Neutrophil (primary cell): ENCODE data around the gene EFNA5.

Source experiments
- H3K27ac ChIP-seq: fragments of 200-600 bp; sonication (generic); 2 replicates; pipeline ENCODE4 v1.5.1; 2016; ENCODE audit warnings: mild to moderate bottlenecking, moderate library complexity
- H3K27me3 ChIP-seq: fragments of 200-600 bp; sonication (generic); 2 replicates; pipeline ENCODE4 v1.6.0; 2016; ENCODE audit warnings: mild to moderate bottlenecking
- H3K36me3 ChIP-seq: fragments of 200-600 bp; sonication (generic); 2 replicates; pipeline ENCODE4 v1.5.1; 2017
- H3K4me1 ChIP-seq, 2 experiments: fragments of 200-600 bp in 1 of 2; sonication (generic) in 1 of 2; 1 replicate in 1 of 2; 2 replicates in 1 of 2; pipeline versions ENCODE4 v1.5.1 to v1.6.1; 2013 to 2016; ENCODE audit warnings: low read depth in 1 of 2, low read length in 1 of 2, mild to moderate bottlenecking in 1 of 2, moderate library complexity in 1 of 2; ENCODE audit not compliant: control insufficient read depth in 1 of 2, insufficient read depth in 1 of 2
- H3K4me3 ChIP-seq, 2 experiments: fragments of 200-600 bp in 1 of 2; sonication (generic) in 1 of 2; 1 replicate in 1 of 2; 2 replicates in 1 of 2; pipeline ENCODE4 v1.5.1; 2013 to 2016; ENCODE audit warnings: low read depth in 1 of 2, low read length in 1 of 2, mild to moderate bottlenecking in 1 of 2, moderate library complexity in 1 of 2
- H3K9me3 ChIP-seq: fragments of 200-600 bp; sonication (generic); 2 replicates; pipeline ENCODE4 v1.5.1; 2016
- TF ChIP-seq, protein P1 (sequence below): fragments of 200-600 bp; sonication (generic); IDR thresholded peaks from 2 replicates; pipeline ENCODE4 v1.5.1; 2016; ENCODE audit warnings: antibody characterized with exemption

The EFNA5 gene

DNA sequence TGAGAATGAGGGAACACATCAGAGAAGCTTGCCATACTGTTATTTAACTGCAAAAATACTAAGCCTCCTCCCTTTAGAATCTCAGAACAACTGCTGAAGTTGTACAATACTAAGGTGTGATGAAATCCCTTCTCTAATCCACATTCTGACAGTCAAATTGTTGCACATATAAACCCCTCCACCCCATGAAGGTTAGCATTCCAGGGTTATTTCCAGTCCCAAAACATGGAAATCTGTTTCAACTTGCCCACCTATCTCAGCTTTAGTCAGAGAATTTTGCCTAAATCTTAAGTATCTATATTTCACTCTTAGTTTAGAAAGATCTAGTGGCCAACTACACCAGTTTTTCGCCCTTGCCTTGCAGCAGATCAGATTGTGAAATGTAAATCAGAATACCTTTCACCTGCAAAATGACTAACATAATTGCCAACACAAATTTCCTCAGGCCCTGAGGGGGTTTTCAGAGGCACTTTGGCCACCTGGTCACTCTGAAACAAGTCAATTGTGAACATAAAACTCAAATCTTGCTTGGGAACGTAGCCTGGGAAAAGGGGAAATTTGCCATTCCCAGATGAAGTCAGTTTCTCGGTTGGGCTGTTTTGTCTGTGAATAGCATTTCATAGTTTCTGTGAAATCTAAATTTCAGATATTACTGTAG is 93.9 kb downstream of the EFNA5 start:
- peaks cover 4 to 5% of the 10 kb centered on the region in 2 experiments for H3K4me1 ChIP-seq
- no peaks in the 10 kb centered on the region for H3K9me3 ChIP-seq
- peaks cover 14% of the 10 kb centered on the region for H3K27me3 ChIP-seq
- H3K27ac ChIP-seq = no peak overlapping the region
- H3K36me3 ChIP-seq = no peaks in the 10 kb centered on the region
- H3K4me3 ChIP-seq = no peak overlapping the region
- TF ChIP-seq, protein P1, sequence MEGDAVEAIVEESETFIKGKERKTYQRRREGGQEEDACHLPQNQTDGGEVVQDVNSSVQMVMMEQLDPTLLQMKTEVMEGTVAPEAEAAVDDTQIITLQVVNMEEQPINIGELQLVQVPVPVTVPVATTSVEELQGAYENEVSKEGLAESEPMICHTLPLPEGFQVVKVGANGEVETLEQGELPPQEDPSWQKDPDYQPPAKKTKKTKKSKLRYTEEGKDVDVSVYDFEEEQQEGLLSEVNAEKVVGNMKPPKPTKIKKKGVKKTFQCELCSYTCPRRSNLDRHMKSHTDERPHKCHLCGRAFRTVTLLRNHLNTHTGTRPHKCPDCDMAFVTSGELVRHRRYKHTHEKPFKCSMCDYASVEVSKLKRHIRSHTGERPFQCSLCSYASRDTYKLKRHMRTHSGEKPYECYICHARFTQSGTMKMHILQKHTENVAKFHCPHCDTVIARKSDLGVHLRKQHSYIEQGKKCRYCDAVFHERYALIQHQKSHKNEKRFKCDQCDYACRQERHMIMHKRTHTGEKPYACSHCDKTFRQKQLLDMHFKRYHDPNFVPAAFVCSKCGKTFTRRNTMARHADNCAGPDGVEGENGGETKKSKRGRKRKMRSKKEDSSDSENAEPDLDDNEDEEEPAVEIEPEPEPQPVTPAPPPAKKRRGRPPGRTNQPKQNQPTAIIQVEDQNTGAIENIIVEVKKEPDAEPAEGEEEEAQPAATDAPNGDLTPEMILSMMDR = no peak

DNA sequence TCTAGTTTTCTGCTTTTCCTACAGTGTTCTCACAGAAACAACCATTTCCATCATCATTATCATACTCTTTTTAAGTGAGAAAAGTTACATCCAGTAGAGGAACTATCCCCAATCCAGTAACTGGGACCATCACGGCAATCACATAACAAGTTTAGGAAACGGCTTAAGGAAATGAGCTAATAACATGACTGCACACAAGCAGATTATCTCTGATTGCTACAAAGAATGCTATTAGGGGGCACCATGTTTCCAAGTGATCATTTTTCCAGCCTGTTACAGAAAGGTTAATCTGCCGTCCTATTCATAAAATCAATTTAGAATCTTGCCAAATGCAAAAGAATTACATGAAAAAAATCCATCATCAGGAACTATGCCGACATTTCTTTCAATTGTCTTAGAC is 94.6 kb downstream of the EFNA5 start:
- Histone ChIP-seq H3K9me3 (no peaks in the 10 kb centered on the region), H3K4me1 (peaks cover 5 to 12% of the 10 kb centered on the region in 2 experiments), H3K4me3 (no peak overlapping the region), H3K27me3 (peaks cover 21% of the 10 kb centered on the region), H3K36me3 (no peaks in the 10 kb centered on the region), H3K27ac (no peak overlapping the region)
- TF ChIP-seq, protein P1 = no peak

DNA sequence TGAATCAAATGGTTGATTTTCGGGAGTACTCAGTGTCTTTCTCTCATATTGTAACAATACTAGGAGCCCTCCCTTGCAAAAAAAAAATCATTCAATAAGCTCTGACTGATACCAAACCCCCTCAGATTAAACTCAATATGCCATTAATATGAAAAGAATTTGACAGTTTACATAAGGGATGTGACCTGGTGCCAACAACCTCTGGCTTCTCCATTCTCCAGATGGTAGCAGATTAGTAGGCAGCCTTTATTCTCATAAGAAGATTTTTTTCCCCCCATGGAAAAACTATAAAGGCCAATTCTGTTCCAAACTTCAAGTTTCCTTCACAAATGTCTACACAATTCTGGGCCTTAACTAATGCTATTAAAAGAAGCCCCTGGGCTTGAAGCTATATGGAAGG is 96.5 kb downstream of the EFNA5 start:
- peaks cover 10 to 16% of the 10 kb centered on the region in 2 experiments for H3K4me1 ChIP-seq
- TF ChIP-seq, protein P1 = no peak
- no peak overlapping the region for H3K4me3 ChIP-seq

DNA sequence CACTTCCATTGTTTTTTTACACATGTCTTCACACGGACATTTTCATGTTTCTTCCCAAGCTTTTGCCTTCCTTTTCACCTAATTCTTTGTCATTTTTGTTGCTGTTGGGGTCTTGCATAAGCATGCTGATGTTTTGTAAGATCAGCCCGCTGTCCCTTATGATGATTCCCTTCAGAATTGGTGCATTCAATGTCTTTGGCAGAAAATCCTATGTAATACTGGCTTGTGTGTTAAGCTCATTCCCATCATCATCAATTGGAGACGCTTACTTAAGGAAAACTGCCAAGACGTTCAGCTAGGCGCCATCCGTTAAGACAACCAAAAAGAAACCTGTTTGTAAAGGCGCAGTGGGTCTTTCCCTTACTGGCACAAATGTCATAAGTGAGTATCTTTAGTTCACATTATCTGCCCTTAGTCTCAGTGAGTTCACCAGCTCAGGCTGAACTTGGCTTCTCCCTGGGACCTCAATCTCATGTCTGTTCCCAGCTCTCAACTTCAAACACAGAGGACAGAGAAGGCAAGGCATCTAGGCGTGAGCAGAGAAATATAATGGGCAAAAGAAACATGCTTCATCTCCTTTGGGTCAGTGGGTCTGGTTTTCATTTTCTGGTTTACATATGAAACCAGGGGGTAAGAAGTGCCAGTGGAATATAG is 97.9 kb downstream of the EFNA5 start:
- Histone ChIP-seq H3K36me3 (no peaks in the 10 kb centered on the region), H3K9me3 (no peaks in the 10 kb centered on the region), H3K27me3 (peaks cover 33% of the 10 kb centered on the region), H3K4me3 (no peak overlapping the region), H3K4me1 (peaks cover 10 to 16% of the 10 kb centered on the region in 2 experiments), H3K27ac (no peak overlapping the region)
- TF ChIP-seq, protein P1 = no peak

More for the DNA sequence above, 96.5 kb downstream of the EFNA5 start:
- Histone ChIP-seq H3K9me3 (no peaks in the 10 kb centered on the region), H3K27ac (no peak overlapping the region), H3K36me3 (no peaks in the 10 kb centered on the region), H3K27me3 (peaks cover 33% of the 10 kb centered on the region)

DNA sequence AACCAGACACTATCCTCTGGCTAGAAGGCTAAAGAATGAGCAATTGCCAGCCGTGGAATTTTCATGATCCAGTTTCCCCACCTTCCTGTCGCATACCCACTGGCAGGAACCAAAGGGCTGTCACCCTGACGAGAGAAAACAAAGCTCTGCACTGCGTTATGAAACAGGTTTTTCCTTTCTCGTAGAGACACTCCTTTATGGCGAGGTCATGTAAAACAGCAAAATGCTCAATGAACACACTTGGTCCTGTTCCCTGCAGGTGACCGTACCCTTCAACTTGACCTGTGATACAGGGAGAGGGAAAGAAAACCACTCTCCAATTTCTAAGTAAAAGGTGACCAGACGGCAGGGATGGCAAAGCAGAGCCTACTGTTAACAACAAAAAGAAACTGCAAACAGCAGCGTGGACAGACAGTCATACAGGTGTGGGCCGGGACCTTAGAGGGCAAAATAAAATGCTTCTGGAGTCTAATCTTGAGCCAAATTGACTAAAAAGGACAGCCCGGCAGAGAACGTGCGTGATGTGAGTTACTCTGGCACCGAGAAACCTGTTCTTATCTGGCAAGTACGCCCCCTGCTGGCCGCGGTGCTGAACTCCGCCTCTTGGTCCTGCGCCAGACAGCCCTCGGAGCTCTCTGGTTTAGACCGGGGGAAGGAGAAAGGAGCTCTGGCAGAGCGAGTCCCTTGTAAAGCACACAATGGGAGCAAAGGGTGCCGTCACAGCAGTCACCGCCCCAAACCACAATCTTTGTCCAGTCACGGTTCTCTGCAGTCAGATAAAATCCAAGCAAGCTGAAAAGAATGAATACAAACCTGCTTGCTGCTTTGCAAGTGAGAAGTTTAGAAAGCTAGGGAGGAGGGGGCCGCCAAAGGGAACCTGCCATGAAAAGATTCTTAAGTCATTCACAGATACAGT is 98.9 kb downstream of the EFNA5 start:
- H3K9me3 ChIP-seq = no peaks in the 10 kb centered on the region
- peaks cover 10 to 16% of the 10 kb centered on the region in 2 experiments for H3K4me1 ChIP-seq
- H3K27me3 ChIP-seq = peaks cover 33% of the 10 kb centered on the region
- peak overlapping the region; percentile 60 for H3K4me3 ChIP-seq
- TF ChIP-seq, protein P1 = peak; percentile 93
- no peaks in the 10 kb centered on the region for H3K36me3 ChIP-seq
- peak overlapping the region; percentile 62 for H3K27ac ChIP-seq
